CD14-positive monocyte (primary cell): ENCODE measurements around the gene REPIN1. TPM values are rescaled to one million over a fixed set of nuclear protein-coding genes. Genes with fewer than 3 reads are reported as not detected.

Experiments used
- DNase-seq, 3 donors: peaks; one replicate each; pipeline ENCODE4 v3.0.0-alpha.2; 2011 to 2022
- H2AFZ ChIP-seq: 2 replicates; pipeline ENCODE4 v1.6.0; 2012; ENCODE audit warnings: mild to moderate bottlenecking, low read depth, low read length, inconsistent platforms; ENCODE audit not compliant: insufficient read depth, poor library complexity, severe bottlenecking
- H3K27ac ChIP-seq, 2 donors: 1 replicate in 1 of 2; 2 replicates in 1 of 2; pipeline ENCODE4 v1.5.1; 2012 to 2013; ENCODE audit warnings: low read length in 2 of 2, control low read depth in 1 of 2, inconsistent platforms in 1 of 2, low read depth in 1 of 2, mild to moderate bottlenecking in 1 of 2
- H3K27me3 ChIP-seq, 2 donors: one replicate each; pipeline versions ENCODE4 v1.6.0 to v1.6.1; 2011 to 2013; ENCODE audit warnings: low read length in 2 of 2; ENCODE audit not compliant: control insufficient read depth in 2 of 2, insufficient read depth in 2 of 2
- H3K36me3 ChIP-seq, 2 donors: replicated peaks in 1 of 2; 1 replicate in 1 of 2; 2 replicates in 1 of 2; pipeline versions ENCODE4 v1.5.1 to v1.6.1; 2012 to 2013; ENCODE audit warnings: low read length in 2 of 2, control low read depth in 1 of 2, inconsistent platforms in 1 of 2, mild to moderate bottlenecking in 1 of 2; ENCODE audit not compliant: insufficient read depth in 2 of 2, control insufficient read depth in 1 of 2
- H3K4me1 ChIP-seq, 2 donors: 1 replicate in 1 of 2; 2 replicates in 1 of 2; pipeline versions ENCODE4 v1.5.1 to v1.6.1; 2012 to 2013; ENCODE audit warnings: low read length in 2 of 2, control low read depth in 1 of 2, inconsistent platforms in 1 of 2, mild to moderate bottlenecking in 1 of 2, moderate library complexity in 1 of 2; ENCODE audit not compliant: insufficient read depth in 2 of 2, control insufficient read depth in 1 of 2
- H3K4me2 ChIP-seq: replicated peaks from 2 replicates; pipeline ENCODE3; 2012; ENCODE audit warnings: low read length, moderate library complexity, mild to moderate bottlenecking; ENCODE audit not compliant: poor library complexity, severe bottlenecking; ENCODE audit errors: extremely low read depth
- H3K4me3 ChIP-seq, 3 experiments: fragments of 200-600 bp in 1 of 3; sonication (generic) in 1 of 3; replicated peaks in 1 of 3; 1 replicate in 2 of 3; 2 replicates in 1 of 3; pipeline ENCODE4 v1.5.1; 2011 to 2013; ENCODE audit warnings: low read length in 3 of 3, mild to moderate bottlenecking in 3 of 3, control low read depth in 2 of 3, low read depth in 2 of 3, inconsistent platforms in 1 of 3, moderate library complexity in 1 of 3
- H3K79me2 ChIP-seq: 2 replicates; pipeline ENCODE4 v1.6.0; 2012; ENCODE audit warnings: mild to moderate bottlenecking, control low read depth, inconsistent platforms, low read length, moderate library complexity; ENCODE audit not compliant: insufficient read depth
- H3K9ac ChIP-seq: 2 replicates; pipeline ENCODE4 v1.6.0; 2017; ENCODE audit warnings: low read length, mild to moderate bottlenecking; ENCODE audit not compliant: insufficient read depth, poor library complexity, severe bottlenecking
- H3K9me3 ChIP-seq, 2 donors: replicated peaks in 1 of 2; 1 replicate in 1 of 2; 2 replicates in 1 of 2; pipeline versions ENCODE4 v1.5.1 to v1.6.1; 2012 to 2013; ENCODE audit warnings: low read length in 2 of 2, control low read depth in 1 of 2; ENCODE audit not compliant: control insufficient read depth in 1 of 2, insufficient read depth in 1 of 2
- H4K20me1 ChIP-seq: 2 replicates; pipeline ENCODE4 v1.6.0; 2012; ENCODE audit warnings: mild to moderate bottlenecking, low read length, control low read depth, moderate library complexity; ENCODE audit not compliant: insufficient read depth
- H3K27ac Mint-ChIP-seq, 7 donors: one replicate each; pipeline ENCODE4 v1.8.0; 2020; ENCODE audit warnings: mild to moderate bottlenecking in 7 of 7, mixed read lengths in 7 of 7, moderate library complexity in 6 of 7, inconsistent platforms in 2 of 7
- H3K27me3 Mint-ChIP-seq, 3 donors: one replicate each; pipeline ENCODE4 v1.8.0; 2021 to 2022; ENCODE audit warnings: low read depth in 3 of 3, mild to moderate bottlenecking in 3 of 3, mixed read lengths in 3 of 3, moderate library complexity in 3 of 3, inconsistent platforms in 1 of 3
- H3K36me3 Mint-ChIP-seq, 2 donors: one replicate each; pipeline ENCODE4 v1.8.0; 2020; ENCODE audit warnings: mixed read lengths in 2 of 2, inconsistent platforms in 1 of 2, mild to moderate bottlenecking in 1 of 2
- H3K4me1 Mint-ChIP-seq: one replicate; pipeline ENCODE4 v1.8.0; 2020; ENCODE audit warnings: mild to moderate bottlenecking, mixed read lengths
- H3K4me3 Mint-ChIP-seq, 2 donors: one replicate each; pipeline ENCODE4 v1.8.0; 2020; ENCODE audit warnings: mild to moderate bottlenecking in 2 of 2, mixed read lengths in 2 of 2, moderate library complexity in 1 of 2
- H3K9me3 Mint-ChIP-seq, 7 donors: one replicate each; pipeline ENCODE4 v1.8.0; 2020 to 2022; ENCODE audit warnings: mixed read lengths in 7 of 7, mild to moderate bottlenecking in 6 of 7, moderate library complexity in 6 of 7, inconsistent platforms in 2 of 7
- WGBS: methylation state at CpG from one replicate; pipeline ENCODE4 v1.1.5; 2013; ENCODE audit warnings: missing lambda C conversion rate; ENCODE audit not compliant: insufficient coverage; 5-methylcytosine and 5-hydroxymethylcytosine counted together
- intact Hi-C, 2 donors: fragments of 100-400 bp; cut with micrococcal nuclease; formaldehyde crosslinking; loops; one replicate each; pipeline versions ENCODE4 v1.15.0 to v1.15.1; 2023
- polyA plus RNA-seq, 3 donors: library from polyadenylated mRNA; depleted of rRNA in 1 of 3; unstranded in 2 of 3; stranded (reverse) in 1 of 3; fragments of 300-500 nt in 2 of 3; fragments of >200 nt in 1 of 3; fragmentation: Illumina TruSeq in 2 of 3; gene quantifications; 1 replicate in 2 of 3; 2 replicates in 1 of 3; pipeline ENCODE4 v1.2.3, GENCODE V29; 2012 to 2021
- TF ChIP-seq, protein P1 (sequence below): fragments of 200-600 bp; IDR thresholded peaks from one replicate; pipeline ENCODE4 v1.8.0; 2022; ENCODE audit warnings: antibody characterized with exemption, mild to moderate bottlenecking

The REPIN1 gene
- polyA plus RNA-seq, 3 donors: 32.7 to 42.9 (median 39.0) TPM

DNA sequence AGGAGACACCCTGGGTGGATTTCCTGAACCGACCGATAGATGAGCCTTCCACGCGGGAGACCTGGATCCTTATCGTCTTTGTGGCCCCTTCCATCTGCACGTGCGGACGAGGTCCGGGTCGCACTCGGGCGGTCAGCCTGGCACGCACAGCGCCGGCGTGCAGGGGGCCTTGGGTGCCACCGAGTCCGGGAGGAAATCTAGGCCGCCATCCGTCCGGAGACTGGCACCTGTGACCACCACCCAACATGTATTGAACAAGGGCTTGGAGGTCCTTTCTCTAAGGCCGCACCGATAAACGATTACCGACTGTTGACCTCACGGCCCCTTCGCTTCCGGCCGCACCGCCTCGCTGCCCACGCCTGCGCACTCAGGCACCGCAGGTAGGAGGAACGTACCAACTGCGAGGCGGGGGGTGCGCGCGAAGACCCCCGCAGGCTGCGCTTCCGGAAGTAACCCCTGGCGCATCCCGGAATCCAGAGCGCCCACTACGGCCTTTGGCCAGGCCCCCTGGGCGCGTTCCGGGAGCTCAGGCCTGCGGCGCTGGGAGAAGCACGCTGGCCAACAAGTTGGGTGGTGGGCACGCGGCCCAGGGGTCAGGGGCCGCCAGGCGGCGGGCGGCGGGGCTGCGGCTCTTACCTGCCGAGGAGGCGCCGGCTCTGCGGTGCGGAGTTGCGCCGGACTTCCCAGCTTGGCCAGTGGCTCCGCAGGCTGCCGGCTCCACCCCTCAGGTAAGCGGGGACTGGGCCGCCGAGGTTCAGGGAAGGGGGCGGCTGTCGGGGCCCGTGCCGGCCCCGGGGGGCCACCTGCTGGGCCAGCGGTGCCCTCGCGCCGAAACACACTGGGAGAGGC is 45.6 kb upstream of the REPIN1 start, which contains the start of the genes ACTR3C and LRRC61:
Gene ACTR3C (minus strand): TSS at position 713 of the 849 bp plus-strand sequence. CDS start 28,249 bp downstream, outside the sequence.
Gene LRRC61 (plus strand): TSS at position 523 of the 849 bp plus-strand sequence. CDS start 13,507 bp downstream, outside the sequence.
- H3K4me3 ChIP-seq: peak within 1 kb of the TSS; percentile 56 to 90 (median 77)
- peaks cover 14 to 23% of the 10 kb centered on the region in 2 donors for H3K36me3 Mint-ChIP-seq
- TF ChIP-seq, protein P1, sequence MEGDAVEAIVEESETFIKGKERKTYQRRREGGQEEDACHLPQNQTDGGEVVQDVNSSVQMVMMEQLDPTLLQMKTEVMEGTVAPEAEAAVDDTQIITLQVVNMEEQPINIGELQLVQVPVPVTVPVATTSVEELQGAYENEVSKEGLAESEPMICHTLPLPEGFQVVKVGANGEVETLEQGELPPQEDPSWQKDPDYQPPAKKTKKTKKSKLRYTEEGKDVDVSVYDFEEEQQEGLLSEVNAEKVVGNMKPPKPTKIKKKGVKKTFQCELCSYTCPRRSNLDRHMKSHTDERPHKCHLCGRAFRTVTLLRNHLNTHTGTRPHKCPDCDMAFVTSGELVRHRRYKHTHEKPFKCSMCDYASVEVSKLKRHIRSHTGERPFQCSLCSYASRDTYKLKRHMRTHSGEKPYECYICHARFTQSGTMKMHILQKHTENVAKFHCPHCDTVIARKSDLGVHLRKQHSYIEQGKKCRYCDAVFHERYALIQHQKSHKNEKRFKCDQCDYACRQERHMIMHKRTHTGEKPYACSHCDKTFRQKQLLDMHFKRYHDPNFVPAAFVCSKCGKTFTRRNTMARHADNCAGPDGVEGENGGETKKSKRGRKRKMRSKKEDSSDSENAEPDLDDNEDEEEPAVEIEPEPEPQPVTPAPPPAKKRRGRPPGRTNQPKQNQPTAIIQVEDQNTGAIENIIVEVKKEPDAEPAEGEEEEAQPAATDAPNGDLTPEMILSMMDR: peak; percentile 26
- peaks cover 0 to 2% (median 0%) of the 10 kb centered on the region in 3 donors for H3K27me3 Mint-ChIP-seq
- H3K9ac ChIP-seq: peak within 1 kb of the TSS; percentile 83
- intact Hi-C loops: no loop called here
- H3K36me3 ChIP-seq: peaks cover 4 to 10% of the 10 kb centered on the region in 2 donors
- peak; percentile 15 to 37 (median 25) for DNase-seq
- WGBS: 4% methylated on average over 80 of the region's 82 CpGs
- H3K79me2 ChIP-seq: peaks cover 12% of the 10 kb centered on the region
- H3K4me2 ChIP-seq: peak within 1 kb of the TSS; percentile 94
- H2AFZ ChIP-seq: peak within 1 kb of the TSS; percentile 96
- peak within 1 kb of the TSS; percentile 76 to 81 for H3K27ac ChIP-seq
- H3K4me1 Mint-ChIP-seq: peaks cover 43% of the 10 kb centered on the region
- H3K9me3 ChIP-seq: no peaks in the 10 kb centered on the region
- peaks cover 33 to 37% of the 10 kb centered on the region in 2 donors for H3K4me1 ChIP-seq
- H3K9me3 Mint-ChIP-seq: no peaks in the 10 kb centered on the region
- no peaks in the 10 kb centered on the region for H3K27me3 ChIP-seq
- H3K27ac Mint-ChIP-seq: peak within 1 kb of the TSS; percentile 59 to 95 (median 82)
- H4K20me1 ChIP-seq: no peaks in the 10 kb centered on the region
- H3K4me3 Mint-ChIP-seq: peak within 1 kb of the TSS; percentile 94 to 98

DNA sequence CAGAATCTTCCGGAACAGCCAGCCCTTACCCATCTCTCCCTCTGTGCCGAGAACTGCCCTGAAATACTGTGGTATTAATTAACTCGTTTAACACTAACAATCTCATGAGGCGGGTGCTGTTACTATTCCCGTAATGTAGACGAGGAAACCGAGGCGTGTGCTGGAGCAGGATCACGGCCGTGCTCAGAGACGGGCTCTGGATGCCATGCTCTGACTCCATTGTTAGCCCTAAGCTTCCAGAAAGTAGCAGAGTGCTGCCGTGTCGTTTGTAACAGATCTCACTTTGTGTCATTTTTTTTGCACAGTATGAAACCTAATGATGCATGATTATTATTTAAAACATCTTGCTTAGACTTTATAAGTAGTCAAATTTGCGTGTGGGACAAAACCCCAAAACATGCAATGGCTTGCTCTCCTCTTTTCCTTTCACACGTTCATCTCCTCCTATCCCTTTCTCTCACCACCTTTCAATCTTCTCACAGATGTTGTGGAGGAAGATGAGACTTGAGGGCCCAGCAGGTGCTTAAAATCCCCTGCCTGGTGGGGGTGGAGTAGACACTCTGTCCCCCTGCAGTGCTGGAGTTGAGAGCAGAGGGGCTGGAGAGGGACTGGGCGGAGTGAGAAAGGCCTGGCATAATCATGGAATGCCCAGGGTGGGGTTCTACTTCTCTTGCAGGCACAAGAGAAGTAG is 44.8 kb upstream of the REPIN1 start:
- no peaks in the 10 kb centered on the region for H3K9me3 Mint-ChIP-seq
- H3K9ac ChIP-seq: peak overlapping the region; percentile 83
- H4K20me1 ChIP-seq: no peaks in the 10 kb centered on the region
- peaks cover 20 to 31% of the 10 kb centered on the region in 2 donors for H3K36me3 Mint-ChIP-seq
- TF ChIP-seq, protein P1: no peak
- no peaks in the 10 kb centered on the region for H3K27me3 ChIP-seq
- H3K27ac Mint-ChIP-seq: peak overlapping the region in 5 of 7 donors; percentile 59 to 95 (median 82)
- peaks cover 10 to 18% of the 10 kb centered on the region in 2 donors for H3K36me3 ChIP-seq
- 11% methylated on average over 12 of the region's 16 CpGs for WGBS
- H3K4me2 ChIP-seq: peak overlapping the region; percentile 94
- peak overlapping the region; percentile 76 to 81 for H3K27ac ChIP-seq
- intact Hi-C loops: no loop called here
- H3K4me3 Mint-ChIP-seq: peak overlapping the region; percentile 94 to 98
- peak overlapping the region; percentile 56 to 90 (median 77) for H3K4me3 ChIP-seq
- H3K27me3 Mint-ChIP-seq: peaks cover 0 to 2% (median 0%) of the 10 kb centered on the region in 3 donors
- no peaks in the 10 kb centered on the region for H3K9me3 ChIP-seq
- H3K4me1 Mint-ChIP-seq: peaks cover 43% of the 10 kb centered on the region
- H3K4me1 ChIP-seq: peaks cover 33 to 37% of the 10 kb centered on the region in 2 donors
- H2AFZ ChIP-seq: peak overlapping the region; percentile 96
- H3K79me2 ChIP-seq: peaks cover 12% of the 10 kb centered on the region
- peak in 1 of 3 donors; percentile 11 for DNase-seq
